Mucosa of descending colon (tissue), 3 donors: ENCODE data around the gene ARF3. TPM values are rescaled to one million over a fixed set of nuclear protein-coding genes. Genes with fewer than 3 reads are reported as not detected.

ENCODE experiments used
- ATAC-seq: fragments of 200-7000 bp; cut with Tn5 transposase; one replicate; pipeline ENCODE4 v1.9.1; 2020; ENCODE audit warnings: mild to moderate bottlenecking, moderate library complexity
- DNase-seq, 3 donors: peaks; one replicate each; pipeline ENCODE4 v3.0.0-alpha.2; 2020
- H3K36me3 ChIP-seq: fragments of 200-600 bp; one replicate; pipeline ENCODE4 v1.8.0; 2021; ENCODE audit warnings: low read depth, mild to moderate bottlenecking
- H3K4me1 ChIP-seq: fragments of 200-600 bp; one replicate; pipeline ENCODE4 v1.8.0; 2021; ENCODE audit warnings: low read depth, mild to moderate bottlenecking
- H3K4me3 ChIP-seq: fragments of 200-600 bp; one replicate; pipeline ENCODE4 v1.8.0; 2021; ENCODE audit warnings: mild to moderate bottlenecking
- H3K9me3 ChIP-seq: fragments of 200-600 bp; one replicate; pipeline ENCODE4 v1.8.0; 2021; ENCODE audit warnings: mild to moderate bottlenecking
- CTCF ChIP-seq: fragments of 200-600 bp; IDR thresholded peaks from one replicate; pipeline ENCODE4 v1.8.0; 2022; ENCODE audit warnings: antibody characterized with exemption, mild to moderate bottlenecking
- intact Hi-C, 2 donors: fragments of 100-400 bp; cut with DNase I in 1 of 2; cut with micrococcal nuclease in 1 of 2; formaldehyde crosslinking; loops; one replicate each; pipeline versions ENCODE4 v1.11.0 to v1.11.1; 2022; cut with DNase I, micrococcal nuclease
- total RNA-seq, 3 donors: library from RNA; stranded (reverse); fragmentation: NEBNext Ultra II Directional in 2 of 3; extraction: Animal tissue kit (Norgen Biotek cat#: 25700) in 2 of 3; gene quantifications; one replicate each; pipeline versions ENCODE4 v1.2.1 to v1.2.4, GENCODE V29; 2021 to 2023
- donor health status: DM: no; HTN: no; CAD: no; lungs with moderate emphysema.
- donor health status: DM: no; HTN: no; CAD: no.
- donor health status: DM: no; HTN: yes; CAD: no.

ARF3 gene
- total RNA-seq, 3 donors from 2014 or later = 207 to 280 (median 266) TPM

GRCh38 chr12:48903363-48903981 is 53.8 kb downstream of the ARF3 start:
- DNase-seq (no peak), ATAC-seq (no peak)
- Histone ChIP-seq H3K9me3 (no peaks in the 10 kb centered on the region), H3K4me3 (no peak overlapping the region), H3K4me1 (no peaks in the 10 kb centered on the region), H3K36me3 (no peaks in the 10 kb centered on the region)
- intact Hi-C loops = no loop called here
- TF ChIP-seq CTCF = no peak

GRCh38 chr12:48901278-48901677 is 56.0 kb downstream of the ARF3 start:
- no peaks in the 10 kb centered on the region for H3K9me3 ChIP-seq
- DNase-seq (no peak), ATAC-seq (no peak)
- intact Hi-C loops = no loop called here
- no peaks in the 10 kb centered on the region for H3K36me3 ChIP-seq
- no peak overlapping the region for H3K4me3 ChIP-seq
- TF ChIP-seq CTCF = no peak
- no peaks in the 10 kb centered on the region for H3K4me1 ChIP-seq

- no peaks in the 10 kb centered on the region for H3K36me3 ChIP-seq
- intact Hi-C loops = no loop called here
- DNase-seq (no peak), ATAC-seq (no peak)
- no peaks in the 10 kb centered on the region for H3K9me3 ChIP-seq
- H3K4me1 ChIP-seq = no peaks in the 10 kb centered on the region
- TF ChIP-seq CTCF = no peak
- no peak overlapping the region for H3K4me3 ChIP-seq
These were observed 57.6 kb downstream of the ARF3 start for GRCh38 chr12:48899651-48900050.

GRCh38 chr12:48894271-48894670 is 63.0 kb downstream of the ARF3 start:
- ATAC-seq = no peak
- DNase-seq = no peak
- TF ChIP-seq CTCF = no peak
- Histone ChIP-seq H3K36me3 (no peaks in the 10 kb centered on the region), H3K4me1 (no peaks in the 10 kb centered on the region), H3K9me3 (no peaks in the 10 kb centered on the region), H3K4me3 (no peak overlapping the region)
- intact Hi-C loops = loop anchor here (5.0 kb wide), 2 partner anchors 37 to 42 kb away; partner anchors contain the start of gene DDX23 (in 1 of the 2)

GRCh38 chr12:48890657-48891418 is 66.4 kb downstream of the ARF3 start:
- ATAC-seq = peak; percentile 99
- peak; percentile 72 to 89 (median 88) for DNase-seq
- H3K4me1 ChIP-seq = no peaks in the 10 kb centered on the region
- H3K4me3 ChIP-seq = no peak overlapping the region
- H3K9me3 ChIP-seq = no peaks in the 10 kb centered on the region
- no peaks in the 10 kb centered on the region for H3K36me3 ChIP-seq
- peak; percentile 92 for TF ChIP-seq CTCF
- intact Hi-C loops = loop anchor here (5.0 kb wide), 2 partner anchors 34 to 39 kb away; partner anchors contain the start of gene DDX23 (in 1 of the 2)
